ENCODE measurements around the gene BGN. TPM values are rescaled to one million over a fixed set of nuclear protein-coding genes. Genes with fewer than 3 reads are reported as not detected.

BGN gene
- total RNA-seq, 1 donor = 133 TPM

- DNase-seq (ENCODE audit: low read depth) = peak; percentile 73
- TF ChIP-seq CTCF (IDR thresholded peaks at IDR 0.05; ENCODE audit: insufficient read depth, low read length) = peak; percentile 74
These were observed 12.9 kb downstream of the BGN start for GRCh38 chrX:153507484-153508178.

GRCh38 chrX:153509592-153509991, 14.8 kb downstream of the BGN start:
- H3K4me3 ChIP-seq (ENCODE audit: low read depth, low read length) = no peak overlapping the region
- DNase-seq (ENCODE audit: low read depth) = no peak
- TF ChIP-seq CTCF (IDR thresholded peaks at IDR 0.05; ENCODE audit: insufficient read depth, low read length) = no peak

More at GRCh38 chrX:153507484-153508178, 12.9 kb downstream of the BGN start:
- no peak overlapping the region for H3K4me3 ChIP-seq (ENCODE audit: low read depth, low read length)

- H3K4me3 ChIP-seq (ENCODE audit: low read depth, low read length) = no peak overlapping the region
- no peak for TF ChIP-seq CTCF (IDR thresholded peaks at IDR 0.05; ENCODE audit: insufficient read depth, low read length)
- DNase-seq (ENCODE audit: low read depth) = no peak
These were observed 15.6 kb downstream of the BGN start for GRCh38 chrX:153510383-153510782.

- no peak for TF ChIP-seq CTCF (IDR thresholded peaks at IDR 0.05; ENCODE audit: insufficient read depth, low read length)
- no peak overlapping the region for H3K4me3 ChIP-seq (ENCODE audit: low read depth, low read length)
- DNase-seq (ENCODE audit: low read depth) = peak; percentile 25
These were observed 17.2 kb downstream of the BGN start for GRCh38 chrX:153511784-153512500.

- DNase-seq (ENCODE audit: low read depth) = peak; percentile 28
- no peak for TF ChIP-seq CTCF (IDR thresholded peaks at IDR 0.05; ENCODE audit: insufficient read depth, low read length)
- H3K4me3 ChIP-seq (ENCODE audit: low read depth, low read length) = no peak overlapping the region
These were observed 17.7 kb downstream of the BGN start for GRCh38 chrX:153512501-153512893.

- no peak overlapping the region for H3K4me3 ChIP-seq (ENCODE audit: low read depth, low read length)
- TF ChIP-seq CTCF (IDR thresholded peaks at IDR 0.05; ENCODE audit: insufficient read depth, low read length) = no peak
- peak; percentile 27 for DNase-seq (ENCODE audit: low read depth)
These were observed 18.5 kb downstream of the BGN start for GRCh38 chrX:153513265-153513664.
